Activated T-helper 1 cell treated with anti-CD3 and anti-CD28 coated beads, Interleukin-2, amount 50 U/mL, for 16 hours (primary cell): ENCODE results near the gene KRTAP19-6.
"Not testable (repeated sequence)": the region's sequence is repeated elsewhere in the genome, so short reads cannot be mapped to it uniquely, and the experiment has no call there.

ENCODE experiments used
- DNase-seq, 2 donors: peaks; one replicate each; pipeline ENCODE4 v3.0.0-alpha.2; 2020; ENCODE audit warnings: low read depth in 1 of 2, low spot score in 1 of 2

The KRTAP19-6 gene, protein sequence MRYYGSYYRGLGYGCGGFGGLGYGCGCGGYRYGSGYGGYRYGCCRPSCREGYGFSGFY

DNA sequence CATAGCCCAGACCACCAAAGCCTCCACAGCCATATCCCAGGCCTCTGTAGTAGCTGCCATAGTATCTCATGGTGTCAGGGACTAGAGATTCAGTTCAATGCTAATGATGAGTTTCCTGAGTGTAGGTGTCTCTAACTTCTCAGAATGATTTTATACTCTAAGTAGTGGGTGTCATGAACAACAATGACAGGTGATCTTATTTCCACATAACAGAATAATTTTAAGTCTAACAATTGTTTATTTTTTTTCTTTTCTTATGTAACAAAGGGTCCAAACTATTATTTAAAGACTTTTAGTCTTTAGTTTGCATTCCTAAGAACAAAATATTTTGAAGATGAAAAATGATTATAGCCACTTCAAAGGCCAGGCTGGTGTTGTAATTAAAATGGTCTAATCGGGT, at the start of gene KRTAP19-6:
Gene KRTAP19-6, minus strand, starts transcription at position 101 of the 400 bp plus-strand sequence. Its CDS starts 31 bp downstream, at position 70.
- DNase-seq: no peak

DNA sequence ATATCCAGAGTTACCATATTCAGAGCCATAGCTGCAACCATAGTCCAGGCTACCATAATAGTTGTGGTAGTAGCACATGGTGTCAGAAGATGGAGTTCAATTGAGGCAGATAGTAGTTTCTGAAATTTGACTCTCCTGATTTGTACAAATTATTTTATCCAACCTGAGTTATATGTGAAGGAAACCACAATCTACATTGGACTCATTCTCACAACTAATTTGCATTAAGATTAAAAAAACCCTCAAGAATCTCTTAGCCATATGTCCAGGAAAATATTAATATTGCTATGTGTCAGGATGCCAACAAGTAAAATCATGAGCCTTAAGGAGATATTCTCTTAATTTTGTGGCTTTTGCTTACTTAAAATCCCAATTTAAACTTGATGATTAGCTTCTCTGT, 48.6 kb upstream of the KRTAP19-6 start, which contains the start of gene KRTAP22-2:
Gene KRTAP22-2, minus strand, starts transcription at position 101 of the 400 bp plus-strand sequence.
- no peak for DNase-seq

DNA sequence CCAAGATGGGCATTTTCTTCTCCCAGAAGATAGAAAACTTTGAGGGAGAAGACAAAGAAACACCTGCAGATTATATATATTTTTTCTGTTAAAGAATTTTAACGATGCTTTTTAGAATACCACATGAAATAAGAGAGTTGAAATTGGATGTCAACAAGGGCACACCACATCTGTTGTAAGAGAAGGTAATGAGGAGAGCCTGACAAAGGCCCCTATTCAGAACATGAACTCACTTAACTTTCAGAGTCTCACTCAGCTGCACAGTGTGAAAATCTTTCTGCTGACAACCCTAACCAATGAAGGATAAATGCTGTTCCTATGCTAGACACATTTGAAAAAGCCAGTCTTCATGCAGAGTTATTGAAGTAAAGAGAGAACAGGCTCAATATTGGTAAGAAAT, 41.2 kb upstream of the KRTAP19-6 start:
- no peak for DNase-seq

GRCh38 chr21:30580132-30580531, 38.5 kb upstream of the KRTAP19-6 start:
- DNase-seq: no peak

GRCh38 chr21:30579346-30579745, 37.7 kb upstream of the KRTAP19-6 start:
- DNase-seq: no peak

GRCh38 chr21:30577766-30578165, 36.1 kb upstream of the KRTAP19-6 start:
- no peak for DNase-seq

GRCh38 chr21:30567617-30568016, 26.0 kb upstream of the KRTAP19-6 start:
- no peak for DNase-seq

- no peak for DNase-seq
These were observed 22.0 kb upstream of the KRTAP19-6 start for GRCh38 chr21:30563630-30564029.

GRCh38 chr21:30563072-30563471, 21.4 kb upstream of the KRTAP19-6 start:
- no peak for DNase-seq

DNA sequence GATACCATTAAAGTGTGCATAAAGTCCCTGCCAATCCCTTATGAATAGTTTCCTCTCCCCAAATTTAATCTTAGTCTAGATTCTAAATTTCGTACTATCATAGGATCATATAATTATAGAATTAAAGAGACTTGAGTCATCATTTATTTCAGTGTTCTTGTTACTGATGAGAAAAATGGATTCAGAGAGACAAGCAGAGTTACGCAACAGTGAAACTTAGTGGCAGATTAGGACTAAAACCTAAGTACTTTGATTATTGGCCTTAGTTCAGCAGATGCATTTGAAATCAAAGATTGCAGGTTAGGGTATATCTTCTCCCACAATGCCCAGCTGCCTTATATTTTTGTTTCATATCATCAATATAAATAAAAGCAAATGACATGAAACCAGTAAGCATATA, 20.3 kb upstream of the KRTAP19-6 start:
- no peak for DNase-seq

DNA sequence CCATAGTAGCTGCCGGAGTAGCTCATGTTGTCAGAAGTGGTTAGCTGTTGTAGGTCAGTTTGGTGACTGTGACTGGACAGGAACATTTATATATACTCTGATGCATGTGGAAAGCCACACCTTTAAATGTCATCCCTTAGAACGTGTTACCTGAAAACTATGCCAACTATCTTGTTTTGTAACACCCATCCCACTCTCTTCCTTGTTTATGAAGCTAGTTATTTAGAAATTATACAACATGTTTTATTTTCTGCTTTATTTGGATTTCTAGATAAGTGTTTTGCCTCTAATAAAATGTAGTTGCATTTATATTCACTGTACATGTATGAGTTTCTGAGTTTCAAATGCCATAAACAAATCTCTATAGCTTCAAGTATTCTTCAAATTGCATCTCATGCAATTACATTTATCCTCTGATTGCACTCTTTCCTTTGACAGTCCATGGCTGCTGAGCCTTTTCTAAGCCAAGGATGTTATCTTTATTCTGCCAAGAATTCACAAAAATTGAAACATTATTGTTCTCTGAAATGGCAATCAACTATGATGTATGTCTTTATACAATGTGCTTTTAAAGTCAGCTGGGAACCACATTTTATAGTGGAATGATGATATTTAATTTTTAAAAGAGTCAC, 19.7 kb upstream of the KRTAP19-6 start, which contains the start of gene KRTAP19-7:
Gene KRTAP19-7, minus strand, starts transcription at position 51 of the 632 bp plus-strand sequence. Its CDS starts 25 bp downstream, at position 26.
- no peak for DNase-seq

DNA sequence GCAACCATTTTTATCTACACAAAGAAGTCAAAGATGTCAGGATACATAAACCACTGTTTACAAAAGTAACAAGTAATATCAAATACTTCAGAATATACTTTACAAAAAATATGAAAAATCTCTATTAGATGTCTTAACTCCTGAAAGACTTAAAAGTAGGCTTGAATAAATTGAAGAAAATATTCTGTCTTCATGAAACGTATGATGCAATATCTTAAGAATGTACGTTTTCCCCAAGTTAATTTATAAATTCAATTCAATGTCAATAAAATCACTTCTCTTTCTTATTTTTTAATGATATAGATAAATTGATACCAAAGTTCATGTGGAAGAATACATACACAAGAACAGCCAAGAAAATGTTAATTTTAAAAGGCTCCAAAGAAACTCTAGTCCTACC, 13.4 kb upstream of the KRTAP19-6 start:
- no peak for DNase-seq

DNA sequence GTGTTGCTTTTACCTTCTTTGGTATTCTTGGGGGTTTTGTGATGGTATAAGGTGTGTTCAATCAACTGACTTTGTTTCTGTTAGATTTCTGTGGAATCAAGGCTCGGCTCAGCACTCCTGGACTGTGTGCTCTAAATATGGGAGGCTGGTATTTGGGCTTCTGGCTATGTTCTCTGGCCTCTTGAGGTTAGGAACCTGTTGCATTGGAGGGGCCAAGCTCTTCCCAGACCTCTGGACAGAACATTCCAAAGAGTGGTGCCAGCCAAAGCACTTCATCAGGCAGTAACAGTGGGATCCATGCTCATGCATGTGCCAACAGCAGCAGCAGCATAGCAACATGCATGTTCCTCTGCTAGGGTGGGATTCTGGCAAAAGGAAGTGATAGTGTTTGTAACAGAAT, 11.1 kb upstream of the KRTAP19-6 start:
- DNase-seq: no peak

DNA sequence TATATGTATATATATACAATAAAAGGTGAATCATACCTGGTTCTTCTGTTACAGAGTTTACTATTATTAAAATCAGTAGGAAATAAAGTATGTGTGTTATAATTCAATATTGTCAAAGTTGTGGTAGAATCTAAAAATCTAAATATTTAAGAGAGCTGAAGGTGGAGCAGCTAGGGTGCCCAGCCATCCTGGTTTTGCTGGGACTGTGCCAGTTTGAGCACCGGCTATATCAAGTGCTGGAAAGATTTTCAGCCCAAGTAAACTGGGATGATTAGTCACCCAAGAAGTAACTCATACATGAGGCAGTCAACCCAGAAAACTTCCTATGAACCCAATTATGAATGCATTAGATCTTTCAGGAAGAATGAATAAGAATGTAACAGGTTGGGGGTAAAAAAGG, 22.8 kb downstream of the KRTAP19-6 start:
- no peak for DNase-seq

DNA sequence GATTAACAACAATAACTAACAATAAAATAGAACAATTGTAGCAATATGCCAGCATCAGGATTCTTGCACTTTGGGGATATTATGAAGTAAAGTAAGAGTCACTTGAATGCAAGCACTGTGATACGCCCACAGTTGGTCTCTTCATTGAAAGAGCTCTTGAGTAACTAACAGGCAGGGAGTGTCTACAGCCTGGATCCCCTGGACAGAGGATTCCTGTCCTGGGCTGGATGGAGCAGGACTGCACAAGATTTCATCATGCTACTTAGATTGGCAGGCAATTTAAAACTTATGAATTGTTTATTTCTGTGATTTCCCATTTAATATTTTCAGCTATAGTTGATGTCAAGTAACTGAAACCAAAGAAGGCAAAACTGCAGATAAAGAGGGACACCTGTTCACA, 26.0 kb downstream of the KRTAP19-6 start:
- DNase-seq: no peak

- not testable (repeated sequence) for DNase-seq
These were observed 36.0 kb downstream of the KRTAP19-6 start for GRCh38 chr21:30505621-30506205.

DNA sequence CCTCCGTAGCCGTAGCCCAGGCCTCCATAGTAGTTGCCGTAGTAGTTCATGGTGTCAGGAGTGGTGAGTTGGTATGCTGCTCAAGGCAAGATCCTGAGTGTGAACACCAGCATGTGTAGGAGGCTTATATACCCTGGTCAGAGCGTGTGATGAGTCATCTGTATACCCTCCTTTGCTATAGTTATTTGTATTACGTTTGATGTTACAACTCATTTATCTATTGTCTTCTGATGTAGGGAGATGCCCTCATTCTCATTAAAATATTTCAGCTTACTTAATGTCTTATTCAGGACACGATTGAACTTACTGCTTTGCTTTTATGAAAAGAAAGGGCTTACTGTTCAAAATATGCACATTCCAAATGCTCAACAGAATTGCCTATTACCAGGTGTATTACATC, 39.6 kb downstream of the KRTAP19-6 start, which contains the start of gene KRTAP19-5:
Gene KRTAP19-5, minus strand, starts transcription at position 101 of the 400 bp plus-strand sequence. Its CDS starts 51 bp downstream, at position 50.
- no peak for DNase-seq

DNA sequence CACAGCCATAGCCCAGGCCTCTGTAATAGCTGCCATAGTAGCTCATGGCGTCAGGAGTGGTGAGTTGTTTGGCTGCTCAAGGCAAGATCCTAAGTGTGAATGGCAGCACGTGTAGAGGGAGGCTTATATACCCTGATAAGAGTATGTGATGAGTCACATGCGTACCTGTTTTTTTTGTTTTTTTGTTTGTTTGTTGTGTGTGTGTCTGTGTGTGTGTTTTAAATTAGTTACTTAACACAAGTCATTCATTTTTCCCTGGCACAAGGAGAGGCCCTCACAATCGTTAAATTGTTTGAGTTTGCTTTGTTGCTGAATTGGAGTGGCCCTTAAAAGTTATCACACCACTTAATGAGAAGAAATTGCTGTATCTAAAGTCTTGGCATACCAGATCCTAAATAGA, 44.6 kb downstream of the KRTAP19-6 start, which contains the start of gene KRTAP19-4:
Gene KRTAP19-4, minus strand, starts transcription at position 101 of the 400 bp plus-strand sequence. Its CDS starts 55 bp downstream, at position 46.
- DNase-seq: no peak

GRCh38 chr21:30491963-30492428, 49.7 kb downstream of the KRTAP19-6 start, which contains the start of gene KRTAP19-3:
Gene KRTAP19-3, minus strand, starts transcription at chr21:30492013. Its CDS starts 56 bp downstream, at chr21:30491957.
- DNase-seq: no peak
